H1 (cell line): ENCODE measurements around the gene SEC22C. TPM values are rescaled to one million over a fixed set of nuclear protein-coding genes. Genes with fewer than 3 reads are reported as not detected.

Experiments used
- CTCF ChIA-PET: fragments of 300-600 bp; sonication (Branson Sonifier 250); formaldehyde crosslinking; loops from one replicate; lab custom pipeline; 2021; ENCODE audit not compliant: partially characterized antibody; lab: Charles Lee
- POLR2A ChIA-PET: fragments of 300-600 bp; sonication (Branson Sonifier 250); formaldehyde crosslinking; loops from one replicate; lab custom pipeline; 2021; ENCODE audit warnings: inconsistent platforms; ENCODE audit not compliant: partially characterized antibody; lab: Charles Lee
- DNase-seq, 2 experiments: peaks; one replicate each; pipeline versions ENCODE4 v3.0.0 to v3.0.0-alpha.2; 2010 to 2022; ENCODE audit warnings: low spot score in 2 of 2, low read depth in 1 of 2, mixed read lengths in 1 of 2
- FAIRE-seq: peaks from 2 replicates; lab custom pipeline; 2011; peaks lifted over from hg19 to GRCh38; lab: Jason Lieb, UNC
- H2AFZ ChIP-seq: 2 replicates; pipeline ENCODE4 v1.8.1; 2012; ENCODE audit warnings: low read length, inconsistent platforms
- H2AK5ac ChIP-seq: 2 replicates; pipeline ENCODE4 v1.6.1; 2013; ENCODE audit warnings: low read depth, low read length
- H2BK120ac ChIP-seq: replicated peaks from 2 replicates; pipeline ENCODE3; 2013; ENCODE audit warnings: low read depth, low read length, inconsistent platforms
- H2BK12ac ChIP-seq: 2 replicates; pipeline ENCODE4 v1.6.1; 2013; ENCODE audit warnings: low read depth, low read length
- H2BK15ac ChIP-seq: 2 replicates; pipeline ENCODE4 v1.6.1; 2013; ENCODE audit warnings: low read length
- H2BK20ac ChIP-seq: 2 replicates; pipeline ENCODE4 v1.6.1; 2013; ENCODE audit warnings: low read length
- H2BK5ac ChIP-seq: 2 replicates; pipeline ENCODE4 v1.6.1; 2013; ENCODE audit warnings: low read depth, low read length
- H3K14ac ChIP-seq: 2 replicates; pipeline ENCODE4 v1.6.1; 2013; ENCODE audit warnings: inconsistent platforms; ENCODE audit not compliant: insufficient read length
- H3K18ac ChIP-seq: 2 replicates; pipeline ENCODE4 v1.6.1; 2013; ENCODE audit warnings: low read length; ENCODE audit errors: extremely low read depth
- H3K23ac ChIP-seq: 2 replicates; pipeline ENCODE4 v1.6.1; 2013; ENCODE audit warnings: inconsistent platforms; ENCODE audit not compliant: insufficient read length
- H3K23me2 ChIP-seq: 2 replicates; pipeline ENCODE4 v1.6.1; 2013; ENCODE audit warnings: low read depth, low read length
- H3K27ac ChIP-seq: 2 replicates; pipeline ENCODE4 v1.6.1; 2011; ENCODE audit warnings: low read depth, low read length, inconsistent platforms
- H3K27me3 ChIP-seq, 4 experiments: replicated peaks in 1 of 4; 1 replicate in 1 of 4; 2 replicates in 3 of 4; pipeline versions ENCODE4 v1.6.1 to v1.8.1; 2011 to 2013; ENCODE audit warnings: low read length in 3 of 4, mild to moderate bottlenecking in 3 of 4, inconsistent platforms in 2 of 4, mixed read lengths in 2 of 4, moderate library complexity in 1 of 4; ENCODE audit not compliant: control insufficient read depth in 3 of 4, insufficient read depth in 3 of 4; ENCODE audit errors: extremely low read depth in 1 of 4
- H3K36me3 ChIP-seq, 4 experiments: 2 replicates each; pipeline versions ENCODE4 v1.6.1 to v1.8.1; 2011 to 2013; ENCODE audit warnings: mild to moderate bottlenecking in 4 of 4, low read length in 3 of 4, moderate library complexity in 2 of 4, control low read depth in 1 of 4, inconsistent platforms in 1 of 4; ENCODE audit not compliant: insufficient read depth in 4 of 4, control insufficient read depth in 2 of 4
- H3K4ac ChIP-seq: replicated peaks from 2 replicates; pipeline ENCODE3; 2013; ENCODE audit warnings: low read length, low read depth, mixed read lengths, inconsistent platforms; ENCODE audit not compliant: insufficient read length
- H3K4me1 ChIP-seq, 4 experiments: replicated peaks in 1 of 4; 1 replicate in 1 of 4; 2 replicates in 3 of 4; pipeline versions ENCODE4 v1.6.1 to v1.8.1; 2011 to 2013; ENCODE audit warnings: low read length in 3 of 4, inconsistent platforms in 2 of 4, mixed read lengths in 1 of 4; ENCODE audit not compliant: insufficient read depth in 4 of 4, control insufficient read depth in 3 of 4
- H3K4me2 ChIP-seq, 2 experiments: 2 replicates each; pipeline versions ENCODE4 v1.6.1 to v1.8.1; 2011 to 2013; ENCODE audit warnings: low read depth in 2 of 2, low read length in 2 of 2, control low read depth in 1 of 2, inconsistent platforms in 1 of 2, mild to moderate bottlenecking in 1 of 2; ENCODE audit not compliant: insufficient read depth in 1 of 2
- H3K4me3 ChIP-seq, 4 experiments: fragments of 200-600, 300-600 bp in 1 of 4; sonication (generic), shearing (Covaris generic), sonication (Bioruptor Twin) in 1 of 4; 2 replicates each; pipeline versions ENCODE4 v1.5.1 to v1.8.1; 2011 to 2016; ENCODE audit warnings: low read length in 4 of 4, low read depth in 3 of 4, control low read depth in 2 of 4, inconsistent platforms in 2 of 4, mild to moderate bottlenecking in 2 of 4, mixed read lengths in 1 of 4, moderate library complexity in 1 of 4; ENCODE audit not compliant: insufficient read depth in 2 of 4; ENCODE audit errors: extremely low read depth in 1 of 4
- H3K56ac ChIP-seq: replicated peaks from 2 replicates; pipeline ENCODE3; 2013; ENCODE audit warnings: low read depth, mild to moderate bottlenecking, mixed read lengths, low read length, inconsistent platforms; ENCODE audit not compliant: insufficient read length
- H3K79me1 ChIP-seq: 2 replicates; pipeline ENCODE4 v1.6.1; 2013; ENCODE audit warnings: low read depth, low read length, control low read depth
- H3K79me2 ChIP-seq, 2 experiments: 2 replicates each; pipeline versions ENCODE4 v1.6.1 to v1.8.1; 2012 to 2013; ENCODE audit warnings: low read length in 2 of 2, mild to moderate bottlenecking in 2 of 2, inconsistent platforms in 1 of 2; ENCODE audit not compliant: insufficient read depth in 2 of 2, control insufficient read depth in 1 of 2
- H3K9ac ChIP-seq, 4 experiments: replicated peaks in 1 of 4; 1 replicate in 1 of 4; 2 replicates in 3 of 4; pipeline versions ENCODE4 v1.6.1 to v1.8.1; 2011 to 2013; ENCODE audit warnings: low read depth in 3 of 4, low read length in 3 of 4, control low read depth in 2 of 4, mild to moderate bottlenecking in 2 of 4, moderate library complexity in 2 of 4, inconsistent platforms in 1 of 4; ENCODE audit errors: extremely low read depth in 1 of 4
- H3K9me3 ChIP-seq, 2 experiments: 2 replicates each; pipeline versions ENCODE4 v1.6.1 to v1.8.1; 2012 to 2013; ENCODE audit warnings: mild to moderate bottlenecking in 2 of 2, moderate library complexity in 2 of 2, control low read depth in 1 of 2, inconsistent platforms in 1 of 2, low read depth in 1 of 2, low read length in 1 of 2, mixed read lengths in 1 of 2; ENCODE audit not compliant: insufficient read depth in 2 of 2
- H4K20me1 ChIP-seq, 2 experiments: replicated peaks in 1 of 2; 2 replicates each; pipeline versions ENCODE3 to v1.8.1; 2011 to 2013; ENCODE audit warnings: inconsistent platforms in 2 of 2, low read length in 2 of 2, mild to moderate bottlenecking in 1 of 2; ENCODE audit not compliant: insufficient read depth in 2 of 2, control insufficient read depth in 1 of 2
- H4K5ac ChIP-seq: 2 replicates; pipeline ENCODE4 v1.6.1; 2013; ENCODE audit warnings: low read length, low read depth, mixed read lengths, inconsistent platforms; ENCODE audit not compliant: insufficient read length
- H4K8ac ChIP-seq: 2 replicates; pipeline ENCODE4 v1.8.0; 2013; ENCODE audit warnings: mild to moderate bottlenecking, moderate library complexity, low read length, inconsistent platforms; ENCODE audit not compliant: insufficient read depth; ENCODE audit errors: extremely low read depth
- H4K91ac ChIP-seq: replicated peaks from 2 replicates; pipeline ENCODE3; 2013; ENCODE audit warnings: low read length, mixed read lengths, inconsistent platforms; ENCODE audit not compliant: insufficient read length
- ATF2 ChIP-seq: IDR thresholded peaks from 2 replicates; pipeline ENCODE4 v1.6.1; 2012; ENCODE audit warnings: low read length, inconsistent platforms
- CTBP2 ChIP-seq: IDR thresholded peaks from 2 replicates; pipeline ENCODE4 v1.7.0; 2011; ENCODE audit warnings: borderline replicate concordance, mild to moderate bottlenecking, moderate library complexity, mixed read lengths, low read length; ENCODE audit not compliant: insufficient read depth, insufficient read length
- E2F6 ChIP-seq: IDR thresholded peaks from 2 replicates; pipeline ENCODE4 v1.6.1; 2012; ENCODE audit warnings: inconsistent platforms
- HDAC6 ChIP-seq: IDR thresholded peaks from one replicate; pipeline ENCODE4 v1.7.1; 2012; ENCODE audit warnings: low read depth, mild to moderate bottlenecking, inconsistent platforms, low read length, moderate library complexity
- POLR2AphosphoS5 ChIP-seq: IDR thresholded peaks from 2 replicates; pipeline ENCODE4 v1.6.1; 2011; ENCODE audit warnings: low read depth, low read length
- RBBP5 ChIP-seq: IDR thresholded peaks from 2 replicates; pipeline ENCODE4 v1.7.1; 2012; ENCODE audit warnings: low read depth, mild to moderate bottlenecking, inconsistent platforms, low read length, moderate library complexity, borderline replicate concordance
- SIX5 ChIP-seq: IDR thresholded peaks from 2 replicates; pipeline ENCODE4 v1.6.1; 2011; ENCODE audit warnings: mild to moderate bottlenecking, low read depth, low read length
- TAF1 ChIP-seq: IDR thresholded peaks from 2 replicates; pipeline ENCODE4 v1.6.1; 2011; ENCODE audit warnings: mild to moderate bottlenecking, low read depth, low read length
- USF2 ChIP-seq: IDR thresholded peaks from 2 replicates; pipeline ENCODE4 v1.6.1; 2011; ENCODE audit warnings: low read length, improper control_type of control experiment
- WGBS, 2 experiments: shearing (Covaris generic) in 1 of 2; methylation state at CpG; one replicate each; pipeline versions ENCODE4 v1.1.6 to v1.1.7; 2013 to 2015; ENCODE audit warnings: low lambda C conversion rate in 2 of 2, mixed read lengths in 2 of 2, inconsistent platforms in 1 of 2, low coverage in 1 of 2, missing lambda C conversion rate in 1 of 2; ENCODE audit not compliant: insufficient replicate concordance in 2 of 2, insufficient coverage in 1 of 2, insufficient read length in 1 of 2; ENCODE audit errors: extremely low coverage in 1 of 2, missing lambda C conversion rate in 1 of 2; 5-methylcytosine and 5-hydroxymethylcytosine counted together
- polyA plus RNA-seq, 7 experiments: library from polyadenylated mRNA; depleted of rRNA in 3 of 7; stranded (reverse) in 5 of 7; unstranded in 2 of 7; fragments of >200 nt in 5 of 7; fragments of 200-250 nt in 2 of 7; gene quantifications; 1 replicate in 5 of 7; 2 replicates in 1 of 7; 4 replicates in 1 of 7; pipeline versions ENCODE4 v1.2.1 to v1.2.3, GENCODE V29; 2011 to 2013; ENCODE audit warnings: missing spikeins in 2 of 7, mixed read lengths in 2 of 7
- total RNA-seq: library from RNA; stranded (reverse); fragmentation: NEBNext Ultra II Directional; extraction: Animal tissue kit (Norgen Biotek cat#: 25700); gene quantifications from 2 replicates; pipeline ENCODE4 v1.2.1, GENCODE V29; 2021

SEC22C gene
- total and polyA plus RNA-seq, 2 of the 8 experiments (the other 6 are each of a cell fraction or from before 2014, with no cell fraction given), result 23.4 to 38.3 TPM

- WGBS, 2 experiments, result 94% methylated on average over 8 of the region's 11 CpGs; no CpG with 5 or more reads in 1 of the 2 experiments
- Histone ChIP-seq H3K14ac (no peak overlapping the region), H2AFZ (no peak overlapping the region), H4K91ac (no peak overlapping the region), H3K23me2 (peaks cover 6% of the 10 kb centered on the region; the same call in 1 of the 2 replicates), H3K79me1 (no peaks in the 10 kb centered on the region), H3K4ac (no peak overlapping the region), H2BK12ac (no peak overlapping the region), H3K23ac (no peak overlapping the region), H3K79me2 (no peaks in the 10 kb centered on the region), H3K36me3 (no peaks in the 10 kb centered on the region), H3K27ac (no peak overlapping the region), H3K18ac (no peak overlapping the region; the same call in 1 of the 2 replicates), H3K56ac (no peak overlapping the region), H2BK120ac (no peak overlapping the region), H2BK15ac (no peak overlapping the region), H3K9me3 (no peaks in the 10 kb centered on the region), H3K4me2 (no peak overlapping the region), H3K4me1 (no peaks in the 10 kb centered on the region; a peak in 1 of 7 replicates), H2BK5ac (no peak overlapping the region), H3K9ac (no peak overlapping the region), H3K4me3 (no peak overlapping the region), H4K20me1 (peaks cover 0 to 2% of the 10 kb centered on the region in 2 experiments), H2BK20ac (no peak overlapping the region), H2AK5ac (no peak overlapping the region), H4K8ac (no peak overlapping the region), H4K5ac (no peak overlapping the region), H3K27me3 (no peaks in the 10 kb centered on the region)
- POLR2A ChIA-PET, result interaction anchor here (1.4 kb wide), 1 partner anchor 8 kb away, joined by 3 read pairs; no protein-coding TSS in a partner anchor
- DNase-seq (no peak), FAIRE-seq (no peak)
- CTCF ChIA-PET, result interaction anchor here (0.7 to 23.3 kb wide), 7 partner anchors 8 to 54 kb away, joined by 3 to 458 read pairs (median 7); no protein-coding TSS in a partner anchor
- TF ChIP-seq USF2 (no peak), ATF2 (no peak), TAF1 (no peak), E2F6 (no peak), HDAC6 (no peak), CTBP2 (no peak), POLR2AphosphoS5 (no peak), RBBP5 (no peak), SIX5 (no peak)
These were observed 54.3 kb downstream of the SEC22C start for GRCh38 chr3:42527368-42527917.
